SU-DHL-6 (cell line): Measurements from ENCODE around the gene CNTD1.

Source experiments
- H2AFZ ChIP-seq: fragments of 200-600 bp; sonication (generic); 2 replicates; pipeline ENCODE4 v1.6.1; 2014; ENCODE audit warnings: low read depth, mild to moderate bottlenecking, moderate library complexity, mixed read lengths, antibody characterized with exemption, low read length; ENCODE audit not compliant: severe bottlenecking
- H3F3A ChIP-seq: fragments of 200-600 bp; shearing (Covaris generic); 2 replicates; pipeline ENCODE4 v1.6.0; 2016; ENCODE audit warnings: antibody characterized with exemption, mild to moderate bottlenecking; ENCODE audit not compliant: insufficient read depth
- H3K27ac ChIP-seq: fragments of 200-600 bp; sonication (generic); 2 replicates; pipeline ENCODE4 v1.5.1; 2016; ENCODE audit warnings: low read depth, mild to moderate bottlenecking, low read length, moderate library complexity, mixed read lengths
- H3K27me3 ChIP-seq: fragments of 200-600 bp; sonication (generic), shearing (Covaris generic); 2 replicates; pipeline ENCODE4 v1.6.0; 2014; ENCODE audit warnings: mild to moderate bottlenecking, low read length
- H3K36me3 ChIP-seq: fragments of 200-600 bp; sonication (generic); 2 replicates; pipeline ENCODE4 v1.6.1; 2014; ENCODE audit warnings: mild to moderate bottlenecking, low read length, mixed read lengths
- H3K4me2 ChIP-seq: fragments of 300-600, 200-600 bp; shearing (Covaris generic), sonication (generic); 2 replicates; pipeline ENCODE4 v1.6.0; 2014; ENCODE audit warnings: low read length, low read depth, mild to moderate bottlenecking; ENCODE audit not compliant: poor library complexity, severe bottlenecking
- H3K4me3 ChIP-seq: fragments of 200-600 bp; sonication (generic); 2 replicates; pipeline ENCODE4 v1.5.1; 2014; ENCODE audit warnings: antibody characterized with exemption, low read length, mild to moderate bottlenecking, mixed read lengths; ENCODE audit not compliant: insufficient read depth, poor library complexity, severe bottlenecking
- H3K79me2 ChIP-seq: fragments of 200-600 bp; sonication (generic); 2 replicates; pipeline ENCODE4 v1.6.1; 2014; ENCODE audit warnings: mild to moderate bottlenecking, low read length, moderate library complexity; ENCODE audit not compliant: insufficient read depth
- H3K9ac ChIP-seq: fragments of 200-600 bp; sonication (generic); 2 replicates; pipeline ENCODE4 v1.7.0; 2014; ENCODE audit warnings: mild to moderate bottlenecking, low read length
- H3K9me2 ChIP-seq: fragments of 200-600 bp; sonication (generic); replicated peaks from 2 replicates; pipeline ENCODE4 v1.6.1; 2014; ENCODE audit warnings: low read length; ENCODE audit not compliant: insufficient read depth
- H3K9me3 ChIP-seq: fragments of 200-600 bp; sonication (generic); 2 replicates; pipeline ENCODE4 v1.6.1; 2014; ENCODE audit warnings: low read length, mixed read lengths; ENCODE audit not compliant: insufficient read depth
- H4K20me1 ChIP-seq: fragments of 200-600 bp; sonication (generic); 2 replicates; pipeline ENCODE4 v1.6.1; 2014; ENCODE audit warnings: low read depth, mild to moderate bottlenecking, antibody characterized with exemption, low read length, moderate library complexity, mixed read lengths
- CTCF ChIP-seq: fragments of 200-600 bp; sonication (generic); IDR thresholded peaks from one replicate; pipeline ENCODE4 v1.5.1; 2017; ENCODE audit warnings: antibody characterized with exemption, mild to moderate bottlenecking, low read length, moderate library complexity; ENCODE audit not compliant: insufficient read depth, poor library complexity, severe bottlenecking
- EZH2phosphoT487 ChIP-seq: fragments of 200-600 bp; sonication (generic), shearing (Covaris generic); conservative IDR thresholded peaks from 2 replicates; pipeline ENCODE4 v1.6.1; 2018; ENCODE audit warnings: mild to moderate bottlenecking, antibody characterized with exemption, low read length, moderate library complexity, mixed read lengths

Gene CNTD1

GRCh38 chr17:42773290-42774035, 25.2 kb upstream of the CNTD1 start, which contains the start of gene VPS25:
Gene VPS25, plus strand, starts transcription at chr17:42773449. Its CDS starts 27 bp downstream, at chr17:42773476.
- 0 out of 2 replicates have a peak, but pooled peaks cover 3% of the 10 kb centered on the region for H3F3A ChIP-seq
- 0 out of 2 replicates have a peak, but pooled peaks cover 10% of the 10 kb centered on the region for H3K79me2 ChIP-seq
- no peaks in the 10 kb centered on the region for H3K9me2 ChIP-seq
- TF ChIP-seq EZH2phosphoT487 (no peak), CTCF (no peak)
- no peaks in the 10 kb centered on the region for H3K9me3 ChIP-seq
- peak within 1 kb of the TSS; percentile 94 for H3K4me2 ChIP-seq
- peak within 1 kb of the TSS; percentile 91 for H3K4me3 ChIP-seq
- H3K27me3 ChIP-seq, result no peaks in the 10 kb centered on the region
- H3K27ac ChIP-seq, result peak within 1 kb of the TSS; percentile 43
- peak within 1 kb of the TSS; percentile 84 for H2AFZ ChIP-seq
- H4K20me1 ChIP-seq, result no peaks in the 10 kb centered on the region
- H3K36me3 ChIP-seq, result peaks cover 4% of the 10 kb centered on the region
- H3K9ac ChIP-seq, result peak within 1 kb of the TSS; percentile 93

GRCh38 chr17:42774066-42774745, 24.5 kb upstream of the CNTD1 start:
- peaks cover 4% of the 10 kb centered on the region for H3K36me3 ChIP-seq
- 0 out of 2 replicates have a peak, but pooled peaks cover 10% of the 10 kb centered on the region for H3K79me2 ChIP-seq
- no peaks in the 10 kb centered on the region for H3K27me3 ChIP-seq
- no peaks in the 10 kb centered on the region for H3K9me3 ChIP-seq
- TF ChIP-seq EZH2phosphoT487 (no peak), CTCF (no peak)
- no peaks in the 10 kb centered on the region for H3K9me2 ChIP-seq
- H4K20me1 ChIP-seq, result no peaks in the 10 kb centered on the region
- H3F3A ChIP-seq, result 0 out of 2 replicates have a peak, but pooled peaks cover 3% of the 10 kb centered on the region
- peak overlapping the region; percentile 94 for H3K4me2 ChIP-seq
- peak overlapping the region; percentile 91 for H3K4me3 ChIP-seq
- H3K27ac ChIP-seq, result no peak overlapping the region
- peak overlapping the region; percentile 93 for H3K9ac ChIP-seq
- H2AFZ ChIP-seq, result peak overlapping the region; percentile 84

GRCh38 chr17:42775534-42776098, 23.0 kb upstream of the CNTD1 start:
- H3K27me3 ChIP-seq, result no peaks in the 10 kb centered on the region
- H3K79me2 ChIP-seq, result 0 out of 2 replicates have a peak, but pooled peaks cover 10% of the 10 kb centered on the region
- H3K9me3 ChIP-seq, result no peaks in the 10 kb centered on the region
- H3K4me3 ChIP-seq, result no peak overlapping the region
- H3K9me2 ChIP-seq, result no peaks in the 10 kb centered on the region
- TF ChIP-seq CTCF, result no peak
- no peak overlapping the region for H3K4me2 ChIP-seq
- 0 out of 2 replicates have a peak, but pooled peaks cover 3% of the 10 kb centered on the region for H3F3A ChIP-seq
- H3K36me3 ChIP-seq, result peaks cover 4% of the 10 kb centered on the region
- no peaks in the 10 kb centered on the region for H4K20me1 ChIP-seq
- no peak overlapping the region for H3K9ac ChIP-seq
- H2AFZ ChIP-seq, result no peak overlapping the region
- no peak overlapping the region for H3K27ac ChIP-seq
